SU-DHL-6 (cell line): Measurements from ENCODE around the gene STARD3NL.

Source experiments
- CTCF ChIP-seq: fragments of 200-600 bp; sonication (generic); IDR thresholded peaks from one replicate; pipeline ENCODE4 v1.5.1; 2017; ENCODE audit warnings: antibody characterized with exemption, mild to moderate bottlenecking, low read length, moderate library complexity; ENCODE audit not compliant: insufficient read depth, poor library complexity, severe bottlenecking
- EZH2phosphoT487 ChIP-seq: fragments of 200-600 bp; sonication (generic), shearing (Covaris generic); conservative IDR thresholded peaks from 2 replicates; pipeline ENCODE4 v1.6.1; 2018; ENCODE audit warnings: mild to moderate bottlenecking, antibody characterized with exemption, low read length, moderate library complexity, mixed read lengths

GRCh38 chr7:38207843-38208242, 29.8 kb downstream of the STARD3NL start:
- TF ChIP-seq CTCF (no peak), EZH2phosphoT487 (no peak)
